KMS-11 (cell line): ENCODE results near the gene NTRK2.

ENCODE experiments used
- H2AFZ ChIP-seq: fragments of 200-600 bp; sonication (generic); 2 replicates; pipeline ENCODE4 v1.6.1; 2016; ENCODE audit warnings: antibody characterized with exemption, mixed run types, low read depth
- H3K27ac ChIP-seq: fragments of 200-600 bp; sonication (generic); 2 replicates; pipeline ENCODE4 v1.6.1; 2016; ENCODE audit warnings: mild to moderate bottlenecking, mixed run types
- H3K27me3 ChIP-seq: fragments of 200-600 bp; sonication (generic); 2 replicates; pipeline ENCODE4 v1.6.1; 2017; ENCODE audit warnings: mild to moderate bottlenecking, low read depth, mixed run types, moderate library complexity; ENCODE audit not compliant: insufficient read depth
- H3K36me3 ChIP-seq: fragments of 200-600 bp; sonication (generic); 2 replicates; pipeline ENCODE4 v1.6.1; 2017; ENCODE audit warnings: mild to moderate bottlenecking, mixed run types; ENCODE audit not compliant: insufficient read depth
- H3K4me1 ChIP-seq: fragments of 200-600 bp; sonication (generic); 2 replicates; pipeline ENCODE4 v1.6.1; 2016; ENCODE audit warnings: mild to moderate bottlenecking, low read depth, mixed run types; ENCODE audit not compliant: poor library complexity, severe bottlenecking
- H3K4me2 ChIP-seq: fragments of 200-600 bp; sonication (generic); 2 replicates; pipeline ENCODE4 v1.7.0; 2016; ENCODE audit warnings: mild to moderate bottlenecking, mixed run types
- H3K4me3 ChIP-seq: fragments of 200-600 bp; sonication (generic); IDR thresholded peaks from 2 replicates; pipeline ENCODE4 v1.6.1; 2017; ENCODE audit warnings: low read depth, low read length, mixed read lengths; ENCODE audit not compliant: insufficient read depth
- H3K79me2 ChIP-seq: fragments of 200-600 bp; sonication (generic); 2 replicates; pipeline ENCODE4 v1.6.1; 2016; ENCODE audit warnings: low read depth, mixed run types; ENCODE audit not compliant: insufficient read depth
- H3K9ac ChIP-seq: fragments of 200-600 bp; sonication (generic); 2 replicates; pipeline ENCODE4 v1.6.1; 2016; ENCODE audit warnings: mild to moderate bottlenecking, mixed run types
- H4K20me1 ChIP-seq: fragments of 200-600 bp; sonication (generic); 2 replicates; pipeline ENCODE4 v1.6.1; 2016; ENCODE audit warnings: mild to moderate bottlenecking, mixed run types; ENCODE audit not compliant: insufficient read depth
- CTCF ChIP-seq: fragments of 200-600 bp; sonication (generic); conservative IDR thresholded peaks from 2 replicates; pipeline ENCODE4 v1.6.1; 2017; ENCODE audit warnings: low read depth, mild to moderate bottlenecking, antibody characterized with exemption, low read length, moderate library complexity, mixed read lengths

Gene NTRK2

GRCh38 chr9:85004818-85005413 lies 335.4 kb downstream of the NTRK2 start:
- Histone ChIP-seq H3K27me3 (no peaks in the 10 kb centered on the region), H3K4me2 (no peak overlapping the region), H4K20me1 (no peaks in the 10 kb centered on the region), H3K4me1 (no peaks in the 10 kb centered on the region), H3K36me3 (no peaks in the 10 kb centered on the region), H3K79me2 (no peaks in the 10 kb centered on the region), H2AFZ (no peak overlapping the region), H3K4me3 (no peak overlapping the region), H3K9ac (no peak overlapping the region), H3K27ac (no peak overlapping the region)
- TF ChIP-seq CTCF: no peak

- no peak for TF ChIP-seq CTCF
- H3K27me3 ChIP-seq: no peaks in the 10 kb centered on the region
- no peak overlapping the region for H3K4me3 ChIP-seq
- H3K9ac ChIP-seq: no peak overlapping the region
- H3K27ac ChIP-seq: no peak overlapping the region
- no peaks in the 10 kb centered on the region for H3K36me3 ChIP-seq
- H3K4me1 ChIP-seq: no peaks in the 10 kb centered on the region
- H4K20me1 ChIP-seq: no peaks in the 10 kb centered on the region
- no peak overlapping the region for H2AFZ ChIP-seq
- H3K79me2 ChIP-seq: no peaks in the 10 kb centered on the region
- H3K4me2 ChIP-seq: no peak overlapping the region
Measured at GRCh38 chr9:85007748-85008147, 338.2 kb downstream of the NTRK2 start.

DNA sequence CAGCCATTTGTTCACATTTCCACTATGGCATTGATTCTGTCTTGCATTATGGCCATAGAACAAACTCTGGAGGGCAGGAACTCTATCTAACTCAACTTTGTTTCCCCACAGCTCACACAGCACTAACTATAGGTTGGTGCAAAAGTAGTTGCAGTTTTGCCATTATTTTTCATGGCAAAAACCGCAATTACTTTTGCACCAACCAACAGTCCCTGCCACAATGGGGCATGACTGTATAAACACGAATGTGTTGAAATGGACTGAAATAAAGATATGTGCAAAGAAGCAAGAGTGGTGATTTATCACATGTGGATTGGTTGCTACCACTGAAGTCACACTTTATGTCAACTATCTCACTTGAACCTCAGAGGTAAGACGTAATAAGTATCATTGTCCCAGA lies 338.7 kb downstream of the NTRK2 start:
- no peak for TF ChIP-seq CTCF
- Histone ChIP-seq H2AFZ (no peak overlapping the region), H3K27me3 (no peaks in the 10 kb centered on the region), H3K4me3 (no peak overlapping the region), H3K36me3 (no peaks in the 10 kb centered on the region), H3K9ac (no peak overlapping the region), H3K79me2 (no peaks in the 10 kb centered on the region), H3K4me1 (no peaks in the 10 kb centered on the region), H3K4me2 (no peak overlapping the region), H3K27ac (no peak overlapping the region), H4K20me1 (no peaks in the 10 kb centered on the region)

- Histone ChIP-seq H3K9ac (no peak overlapping the region), H3K27ac (no peak overlapping the region), H3K36me3 (no peaks in the 10 kb centered on the region), H2AFZ (no peak overlapping the region), H3K4me1 (no peaks in the 10 kb centered on the region), H3K4me3 (no peak overlapping the region), H3K27me3 (no peaks in the 10 kb centered on the region), H4K20me1 (no peaks in the 10 kb centered on the region), H3K4me2 (no peak overlapping the region), H3K79me2 (no peaks in the 10 kb centered on the region)
- no peak for TF ChIP-seq CTCF
Measured at GRCh38 chr9:85009251-85009650, 339.7 kb downstream of the NTRK2 start.
